GM12878 (cell line): ENCODE data around the gene PDZD2. TPM values are rescaled to one million over a fixed set of nuclear protein-coding genes. Genes with fewer than 3 reads are reported as not detected.

Experiments used
- ATAC-seq: fragments of 200-7000 bp; cut with Tn5 transposase; 3 replicates; pipeline ENCODE4 v1.9.1; 2020; ENCODE audit warnings: mild to moderate bottlenecking, moderate library complexity
- BruUV-seq: library from RNA; stranded (reverse); fragments of 400-500 nt; replicated peaks from 2 replicates; lab custom pipeline; 2021; lab: Mats Ljungman, UMichigan
- CTCF ChIA-PET: fragments of 300-600 bp; sonication (Branson Sonifier 250); formaldehyde crosslinking; extraction: SDS; loops from one replicate; lab custom pipeline; 2021; ENCODE audit warnings: inconsistent platforms; lab: Yijun Ruan, JAX
- POLR2A ChIA-PET: fragments of 350-600 bp; formaldehyde crosslinking; extraction: SDS; loops from one replicate; lab custom pipeline; 2021; ENCODE audit warnings: inconsistent platforms; lab: Charles Lee
- RAD21 ChIA-PET: fragments of 300-600 bp; sonication (Branson Sonifier 250); formaldehyde crosslinking; loops from one replicate; lab custom pipeline; 2023; ENCODE audit warnings: antibody characterized with exemption; ENCODE audit not compliant: unreplicated experiment; lab: Charles Lee
- SMC1A ChIA-PET: fragments of 300-600 bp; sonication (Branson Sonifier 250); formaldehyde crosslinking; loops from one replicate; lab custom pipeline; 2023; ENCODE audit not compliant: unreplicated experiment, uncharacterized antibody; lab: Charles Lee
- DNase-seq: peaks from one replicate; pipeline ENCODE4 v3.0.0-alpha.2; 2011; ENCODE audit warnings: low read depth, low spot score
- FAIRE-seq: peaks from 3 replicates; lab custom pipeline; 2011; peaks lifted over from hg19 to GRCh38; lab: Jason Lieb, UNC
- H2AFZ ChIP-seq: 2 replicates; pipeline ENCODE4 v1.6.0; 2011; ENCODE audit warnings: low read depth, low read length, control low read depth; ENCODE audit not compliant: control insufficient read depth
- H3K27ac ChIP-seq: 2 replicates; pipeline ENCODE4 v1.5.1; 2011; ENCODE audit warnings: control low read depth; ENCODE audit not compliant: control insufficient read depth, insufficient read depth
- H3K27me3 ChIP-seq, 2 experiments: replicated peaks in 1 of 2; 2 replicates each; pipeline versions ENCODE4 v1.6.0 to v1.6.1; 2011; ENCODE audit warnings: low read length in 1 of 2; ENCODE audit not compliant: control insufficient read depth in 2 of 2, insufficient read depth in 2 of 2
- H3K36me3 ChIP-seq, 2 experiments: 2 replicates each; pipeline ENCODE4 v1.5.1; 2011; ENCODE audit warnings: low read length in 1 of 2; ENCODE audit not compliant: control insufficient read depth in 2 of 2, insufficient read depth in 2 of 2
- H3K4me1 ChIP-seq: 2 replicates; pipeline ENCODE4 v1.6.1; 2011; ENCODE audit warnings: mild to moderate bottlenecking, low read length, moderate library complexity, mixed read lengths; ENCODE audit not compliant: control insufficient read depth, insufficient read depth
- H3K4me2 ChIP-seq: 2 replicates; pipeline ENCODE4 v1.6.0; 2011; ENCODE audit warnings: control low read depth; ENCODE audit not compliant: control insufficient read depth, insufficient read depth
- H3K4me3 ChIP-seq: fragments of 200-600 bp; sonication (generic); 2 replicates; pipeline ENCODE4 v1.5.1; 2016
- H3K79me2 ChIP-seq: 2 replicates; pipeline ENCODE4 v1.6.0; 2011; ENCODE audit warnings: low read length; ENCODE audit not compliant: control insufficient read depth, insufficient read depth
- H3K9ac ChIP-seq: 2 replicates; pipeline ENCODE4 v1.8.0; 2011; ENCODE audit warnings: low read length, control low read depth, mixed read lengths; ENCODE audit not compliant: control insufficient read depth, insufficient read depth
- H3K9me3 ChIP-seq: replicated peaks from 3 replicates; pipeline ENCODE4 v1.5.1; 2011; ENCODE audit warnings: mild to moderate bottlenecking, low read length; ENCODE audit not compliant: control insufficient read depth, insufficient read depth
- H4K20me1 ChIP-seq: 2 replicates; pipeline ENCODE4 v1.6.0; 2011; ENCODE audit not compliant: control insufficient read depth, insufficient read depth
- JUND ChIP-seq: IDR thresholded peaks from 2 replicates; pipeline ENCODE4 v1.6.1; 2012; ENCODE audit warnings: low read depth, mild to moderate bottlenecking, low read length, improper control_type of control experiment, moderate library complexity
- POLR2AphosphoS2 ChIP-seq: IDR thresholded peaks from 2 replicates; pipeline ENCODE4 v1.6.1; 2011; ENCODE audit warnings: low read depth, mild to moderate bottlenecking, low read length, improper control_type of control experiment, moderate library complexity
- RCOR1 ChIP-seq: conservative IDR thresholded peaks from 2 replicates; pipeline ENCODE4 v1.6.1; 2012; ENCODE audit warnings: low read depth, low read length, improper control_type of control experiment
- STAT1 ChIP-seq: fragments of 450-650 bp; conservative IDR thresholded peaks from 2 replicates; pipeline ENCODE4 v1.6.1; 2014; ENCODE audit warnings: antibody characterized with exemption, mild to moderate bottlenecking
- TCF12 ChIP-seq: IDR thresholded peaks from 2 replicates; pipeline ENCODE4 v1.6.1; 2011; ENCODE audit warnings: low read depth, mild to moderate bottlenecking, low read length
- ZBED1 ChIP-seq: IDR thresholded peaks from 2 replicates; pipeline ENCODE4 v1.6.1; 2016; ENCODE audit warnings: borderline replicate concordance
- ZNF384 ChIP-seq: IDR thresholded peaks from 2 replicates; pipeline ENCODE4 v1.6.1; 2012; ENCODE audit warnings: low read depth, mild to moderate bottlenecking, low read length, improper control_type of control experiment, borderline replicate concordance
- ZNF592 ChIP-seq: fragments of 450-650 bp; IDR thresholded peaks from 2 replicates; pipeline ENCODE4 v1.6.1; 2017; ENCODE audit warnings: mild to moderate bottlenecking, moderate library complexity
- WGBS: methylation state at CpG from one replicate; pipeline ENCODE4 v1.1.6; 2016; ENCODE audit warnings: low lambda C conversion rate; ENCODE audit not compliant: insufficient replicate concordance, insufficient coverage; ENCODE audit errors: missing lambda C conversion rate; 5-methylcytosine and 5-hydroxymethylcytosine counted together
- in situ Hi-C: fragments of 300-500 bp; cut with MboI; formaldehyde crosslinking; loops from 9 replicates; pipeline ENCODE4 v1.14.3; 2018; ENCODE audit warnings: mixed read lengths
- intact Hi-C: fragments of 100-400 bp; cut with micrococcal nuclease; formaldehyde crosslinking; loops from one replicate; pipeline ENCODE4 v1.14.2; 2022; ENCODE audit not compliant: unreplicated experiment
- polyA plus RNA-seq, 11 experiments: library from polyadenylated mRNA; depleted of rRNA in 4 of 11; unstranded in 6 of 11; stranded (reverse) in 5 of 11; fragments of >200 nt; fragmentation: Nextera tagmentation in 4 of 11; fragmentation: Illumina TruSeq in 1 of 11; extraction: Ambion mirVana in 4 of 11; extraction: Trizol in 1 of 11; gene quantifications; 1 replicate in 1 of 11; 2 replicates in 10 of 11; pipeline versions ENCODE4 v1.2.1 to v1.2.3, GENCODE V29; 2011 to 2016; ENCODE audit warnings: inconsistent platforms in 2 of 11, missing spikeins in 2 of 11, low read depth in 1 of 11
- total RNA-seq, 4 experiments: library from RNA; depleted of rRNA in 3 of 4; stranded (reverse); fragments of >200 nt in 3 of 4; fragmentation: Illumina TruSeq in 1 of 4; extraction: Trizol in 1 of 4; gene quantifications; 2 replicates each; pipeline versions ENCODE4 v1.2.1 to v1.2.3, GENCODE V29; 2013 to 2021
- TF ChIP-seq, protein P1 (sequence below): IDR thresholded peaks from 2 replicates; pipeline ENCODE4 v1.6.1; 2012; ENCODE audit warnings: low read depth, low read length, improper control_type of control experiment

The PDZD2 gene
- total and polyA plus RNA-seq, 10 of the 15 experiments (the other 5 are each of a cell fraction or from before 2014, with no cell fraction given) = 0.01 to 0.58 (median 0.29) TPM; not detected in 3

DNA sequence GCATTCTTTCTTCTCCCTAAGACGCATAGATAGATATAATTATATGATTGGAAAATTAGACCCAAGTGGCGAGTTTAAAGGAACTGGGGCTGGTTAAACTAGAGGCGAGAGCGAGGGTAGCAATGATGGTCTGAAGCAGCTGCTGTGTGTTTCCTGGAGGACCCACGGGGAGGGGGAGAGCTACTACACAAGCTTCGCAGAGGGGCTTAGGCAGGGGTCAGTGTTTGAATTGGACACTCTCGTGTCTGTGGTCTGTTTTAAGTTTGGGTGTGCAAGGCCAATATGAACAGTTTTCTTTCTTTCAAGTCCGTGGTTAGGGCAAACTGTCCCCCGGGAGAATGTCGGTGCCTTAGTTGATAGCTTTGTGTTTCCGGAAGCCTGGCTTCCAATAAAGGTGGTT lies 43.1 kb downstream of the PDZD2 start:
- in situ Hi-C loops = no loop called here
- Histone ChIP-seq H3K4me1 (no peaks in the 10 kb centered on the region), H3K27ac (no peak overlapping the region), H2AFZ (no peak overlapping the region), H3K4me2 (no peak overlapping the region), H3K9ac (no peak overlapping the region), H3K36me3 (no peaks in the 10 kb centered on the region), H3K27me3 (no peaks in the 10 kb centered on the region; a peak in 1 of 4 replicates), H4K20me1 (no peaks in the 10 kb centered on the region), H3K4me3 (no peak overlapping the region), H3K9me3 (no peaks in the 10 kb centered on the region), H3K79me2 (no peaks in the 10 kb centered on the region)
- intact Hi-C loops = no loop called here
- BruUV-seq = no TSS peak
- RAD21 ChIA-PET = no interaction called here
- TF ChIP-seq RCOR1 = no peak
- no peak for TF ChIP-seq TCF12
- TF ChIP-seq ZBED1 = no peak
- TF ChIP-seq, protein P1, sequence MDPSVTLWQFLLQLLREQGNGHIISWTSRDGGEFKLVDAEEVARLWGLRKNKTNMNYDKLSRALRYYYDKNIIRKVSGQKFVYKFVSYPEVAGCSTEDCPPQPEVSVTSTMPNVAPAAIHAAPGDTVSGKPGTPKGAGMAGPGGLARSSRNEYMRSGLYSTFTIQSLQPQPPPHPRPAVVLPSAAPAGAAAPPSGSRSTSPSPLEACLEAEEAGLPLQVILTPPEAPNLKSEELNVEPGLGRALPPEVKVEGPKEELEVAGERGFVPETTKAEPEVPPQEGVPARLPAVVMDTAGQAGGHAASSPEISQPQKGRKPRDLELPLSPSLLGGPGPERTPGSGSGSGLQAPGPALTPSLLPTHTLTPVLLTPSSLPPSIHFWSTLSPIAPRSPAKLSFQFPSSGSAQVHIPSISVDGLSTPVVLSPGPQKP = no peak
- TF ChIP-seq ZNF384 = no peak
- TF ChIP-seq JUND = no peak
- no peak for TF ChIP-seq POLR2AphosphoS2
- no peak for TF ChIP-seq STAT1
- TF ChIP-seq ZNF592 = no peak
- SMC1A ChIA-PET = no interaction called here
- no peak for ATAC-seq
- no peak for DNase-seq
- 44% methylated on average over 11 of the region's 11 CpGs for WGBS
- CTCF ChIA-PET = no interaction called here
- POLR2A ChIA-PET = no interaction called here
- FAIRE-seq = no peak
